Endothelial cell of hepatic sinusoid (primary cell): ENCODE data around the gene NGEF.

Source experiments
- in situ Hi-C: cut with HindIII; loops from 2 replicates; pipeline ENCODE4 v1.10.0; 2017; ENCODE audit warnings: low sequenced_read_pairs

NGEF gene

DNA sequence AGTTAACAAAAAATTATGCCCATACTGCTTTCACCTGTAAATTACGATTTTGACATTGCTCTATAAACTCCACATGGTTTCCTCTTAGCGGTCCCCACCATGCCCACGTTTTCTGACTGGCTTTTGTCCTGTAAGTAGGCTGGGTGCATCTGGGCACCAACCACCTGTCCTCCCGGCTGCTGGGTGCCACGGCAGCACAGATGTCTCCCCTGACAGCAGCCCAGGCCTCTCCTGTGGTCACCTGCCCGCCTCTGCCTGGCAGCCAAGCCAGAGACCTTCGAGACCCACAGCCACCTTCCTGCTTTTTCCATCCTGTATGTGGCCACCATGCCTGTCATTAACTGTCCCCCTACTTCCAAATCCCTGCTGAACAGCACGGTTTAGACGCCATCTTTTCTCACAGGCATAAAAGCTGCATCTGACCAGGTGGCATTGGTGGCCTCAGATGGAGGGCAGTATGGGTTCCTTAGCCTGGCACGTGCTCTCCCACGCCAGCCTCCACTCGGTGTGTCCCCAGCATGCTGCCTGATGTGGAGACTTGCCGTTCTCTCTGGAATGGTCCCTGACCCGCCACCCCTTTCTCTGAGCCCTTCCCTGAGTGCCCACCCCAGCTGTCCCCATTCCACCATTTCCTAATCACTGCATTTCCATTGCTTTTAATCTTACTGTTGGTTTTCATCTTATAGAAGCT, 124.1 kb downstream of the NGEF start:
- in situ Hi-C loops, result no loop called here

DNA sequence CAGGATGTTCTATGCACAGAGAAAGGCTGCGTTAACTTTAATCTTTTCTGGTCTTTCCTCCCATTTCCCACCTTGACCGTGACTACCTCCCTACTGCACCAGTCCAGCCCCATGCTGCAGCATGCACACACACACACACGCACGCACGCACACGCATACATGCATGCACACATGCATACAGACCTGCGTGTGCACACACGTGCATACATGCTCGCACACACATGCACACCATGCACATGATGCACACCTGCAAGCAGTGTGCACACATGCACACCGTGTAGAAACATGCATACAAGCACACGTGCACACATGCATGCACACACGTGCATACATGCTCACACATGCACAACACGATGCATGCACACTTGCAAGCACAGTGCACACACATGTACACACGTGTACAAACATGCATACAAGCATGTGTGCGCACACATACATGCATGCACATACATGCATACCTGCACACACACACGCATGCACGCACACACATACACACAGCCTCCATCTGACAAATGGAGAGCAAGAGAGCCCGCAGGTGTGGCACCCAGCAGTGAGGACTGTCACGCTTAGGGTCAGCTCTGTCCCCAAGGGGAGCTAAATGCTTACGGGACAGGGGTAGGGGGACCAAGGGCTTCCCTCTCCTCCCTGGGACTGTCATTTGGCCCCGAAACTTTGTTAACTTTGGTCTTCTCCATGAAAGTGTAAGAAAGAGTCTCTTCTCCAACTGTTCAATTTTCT, 124.8 kb downstream of the NGEF start:
- in situ Hi-C loops, result no loop called here

DNA sequence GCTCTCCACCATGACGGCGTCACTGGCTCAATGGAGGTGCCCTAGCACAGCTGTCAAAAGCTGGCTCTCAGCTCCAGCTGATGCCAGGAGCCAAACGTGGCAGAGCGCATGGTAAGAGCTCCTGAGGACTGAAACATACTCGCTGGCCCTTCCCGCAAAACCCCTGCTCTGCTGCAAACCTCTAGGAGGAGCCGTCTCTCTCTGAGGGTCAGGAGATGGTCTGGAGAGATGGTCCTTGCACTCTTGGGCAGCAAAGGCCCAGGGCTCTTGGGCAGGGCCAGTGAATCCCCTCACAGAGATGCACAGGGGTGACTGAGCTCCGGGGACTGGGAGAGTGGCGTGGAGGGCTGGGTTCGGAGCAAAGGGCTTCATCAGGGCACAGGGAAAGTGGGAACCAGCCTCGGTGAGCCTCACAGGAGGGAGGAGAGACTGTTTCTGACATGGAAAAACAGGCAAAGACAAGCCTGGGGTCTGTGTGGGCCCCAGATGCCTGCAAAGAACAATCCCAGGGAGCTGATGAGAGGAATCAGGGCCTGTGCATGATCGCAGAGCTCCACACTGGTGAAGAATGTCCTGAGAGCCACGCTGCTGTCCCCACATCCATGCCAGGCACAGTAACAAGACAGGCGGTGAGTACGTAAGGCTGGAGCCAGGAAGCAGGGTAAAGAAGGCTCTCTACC, 125.7 kb downstream of the NGEF start:
- in situ Hi-C loops, result no loop called here

DNA sequence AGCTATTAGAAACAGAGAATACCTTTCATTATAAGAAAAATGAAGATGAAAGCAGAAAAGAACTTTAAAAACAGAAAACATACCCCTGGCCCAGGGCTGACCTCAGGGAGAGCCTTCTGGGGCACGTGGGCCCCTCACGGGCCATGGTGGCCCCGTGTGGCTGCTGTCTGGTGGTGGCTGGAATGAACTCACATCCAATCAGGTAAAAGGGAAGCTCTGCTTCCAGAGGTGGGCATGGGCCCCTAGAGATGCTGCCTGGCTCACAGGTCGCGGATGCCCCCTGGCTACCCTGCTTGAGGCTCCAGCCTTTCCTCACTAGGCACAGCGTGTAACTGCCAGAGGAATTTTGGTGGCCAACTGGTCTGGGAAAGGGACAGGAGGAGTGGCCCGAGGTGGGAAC, 126.4 kb downstream of the NGEF start:
- in situ Hi-C loops, result no loop called here

DNA sequence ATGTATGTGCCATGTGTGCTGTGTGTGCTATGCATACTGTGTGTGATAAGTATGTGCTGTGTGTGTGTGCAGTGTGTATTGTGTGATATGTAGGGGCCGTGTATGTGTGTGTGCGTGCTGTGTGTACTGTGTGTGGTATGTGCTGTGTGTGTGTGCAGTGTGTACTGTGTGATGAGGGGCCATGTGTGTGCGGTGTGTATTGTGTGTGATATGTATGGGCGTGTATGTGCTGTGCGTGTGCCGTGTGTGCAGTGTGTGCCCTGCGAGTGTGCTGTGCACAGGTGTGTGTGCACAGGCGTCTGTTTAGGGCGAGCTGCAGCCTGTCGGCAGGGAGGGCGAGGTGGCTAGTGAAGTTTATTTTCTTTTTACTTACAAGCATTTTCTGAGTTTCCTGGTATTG, 126.9 kb downstream of the NGEF start:
- in situ Hi-C loops, result no loop called here

DNA sequence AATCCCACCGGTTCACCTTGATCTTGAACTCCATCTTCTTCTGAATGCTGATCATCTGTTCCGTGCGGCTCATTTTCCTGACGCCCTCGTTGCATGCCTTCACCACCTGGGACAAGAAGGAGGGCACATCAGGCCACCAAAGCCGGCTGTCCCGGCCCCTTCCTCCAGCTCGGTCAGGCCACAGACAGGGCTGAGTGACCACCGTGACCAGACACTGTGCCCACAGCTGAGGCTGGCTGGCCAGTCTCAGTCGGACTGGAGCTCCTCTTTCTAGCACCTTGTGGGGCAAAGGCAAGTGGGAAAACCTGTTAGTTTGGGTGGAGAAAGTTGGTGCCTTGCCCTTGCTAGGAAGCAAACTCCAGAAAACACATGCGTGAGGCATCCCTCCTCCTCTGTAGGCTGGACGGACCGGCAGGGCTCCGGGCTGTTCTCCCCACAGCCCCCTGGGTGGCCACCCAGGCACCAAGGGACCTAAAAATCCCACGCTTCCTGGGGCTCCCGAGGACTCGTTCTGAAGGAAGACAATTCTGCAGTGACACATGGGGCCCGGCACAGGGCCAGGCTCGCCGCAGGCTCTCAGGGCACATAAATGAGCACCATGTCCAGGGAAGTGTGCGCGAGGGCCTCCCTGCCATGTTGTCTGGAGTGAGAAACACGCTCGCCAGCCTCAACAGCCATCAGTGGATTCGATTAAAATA, 127.6 kb downstream of the NGEF start:
- in situ Hi-C loops, result no loop called here

DNA sequence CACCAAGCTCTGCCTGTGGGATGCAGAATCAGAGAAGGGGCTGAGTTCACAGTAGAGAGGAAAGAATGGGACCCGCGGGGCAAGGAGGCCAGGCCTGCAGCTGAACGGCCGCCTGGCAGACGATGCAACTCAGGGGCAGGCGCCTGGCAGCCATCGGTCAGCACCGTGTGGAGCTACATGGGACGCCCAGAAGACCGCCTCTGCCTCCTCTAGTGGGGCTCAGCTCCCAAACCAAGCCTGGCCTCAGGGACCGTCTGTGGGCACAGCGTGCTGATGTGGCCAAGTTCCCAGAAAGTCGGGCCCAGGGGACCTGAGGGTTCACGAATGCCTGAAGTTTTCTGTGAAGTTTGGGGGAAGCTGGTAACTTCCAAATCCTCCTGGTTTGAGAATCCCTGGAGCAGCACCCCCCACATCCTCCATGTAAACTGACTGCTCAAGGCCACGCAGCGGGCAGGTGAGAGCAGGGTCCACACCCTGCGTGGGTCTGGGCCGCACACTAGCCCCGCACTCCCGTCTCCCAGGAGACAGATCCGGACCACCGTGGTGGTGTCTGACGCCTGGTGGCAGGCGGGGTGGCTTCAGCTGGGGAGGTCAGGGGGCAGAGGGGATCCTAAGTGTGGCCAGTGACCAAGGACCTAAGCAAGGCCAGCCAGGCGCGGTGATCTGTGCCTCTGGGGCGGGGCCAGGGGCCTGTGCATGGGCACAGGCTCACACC, 128.3 kb downstream of the NGEF start:
- in situ Hi-C loops, result no loop called here

DNA sequence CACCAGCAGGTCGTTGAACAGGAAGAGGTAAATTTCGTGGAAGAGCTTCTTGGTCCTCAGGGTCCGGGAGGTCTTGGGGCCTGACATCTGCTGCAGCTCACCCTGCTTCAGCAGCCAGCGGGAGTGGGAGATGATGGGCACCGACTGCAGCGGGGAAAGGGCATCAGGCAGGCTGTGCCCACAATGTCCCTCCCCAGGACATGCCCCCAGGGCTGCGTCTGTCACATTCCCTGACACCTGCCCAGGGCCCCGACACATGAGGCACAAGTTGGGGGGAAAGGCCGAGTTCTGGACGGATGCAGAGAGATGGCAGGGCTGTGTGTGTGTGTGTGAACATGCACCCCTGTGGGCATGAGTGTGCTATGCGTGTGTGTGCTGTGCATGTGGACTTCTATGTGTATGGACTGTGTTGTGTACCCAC, 129.0 kb downstream of the NGEF start:
- in situ Hi-C loops, result no loop called here

DNA sequence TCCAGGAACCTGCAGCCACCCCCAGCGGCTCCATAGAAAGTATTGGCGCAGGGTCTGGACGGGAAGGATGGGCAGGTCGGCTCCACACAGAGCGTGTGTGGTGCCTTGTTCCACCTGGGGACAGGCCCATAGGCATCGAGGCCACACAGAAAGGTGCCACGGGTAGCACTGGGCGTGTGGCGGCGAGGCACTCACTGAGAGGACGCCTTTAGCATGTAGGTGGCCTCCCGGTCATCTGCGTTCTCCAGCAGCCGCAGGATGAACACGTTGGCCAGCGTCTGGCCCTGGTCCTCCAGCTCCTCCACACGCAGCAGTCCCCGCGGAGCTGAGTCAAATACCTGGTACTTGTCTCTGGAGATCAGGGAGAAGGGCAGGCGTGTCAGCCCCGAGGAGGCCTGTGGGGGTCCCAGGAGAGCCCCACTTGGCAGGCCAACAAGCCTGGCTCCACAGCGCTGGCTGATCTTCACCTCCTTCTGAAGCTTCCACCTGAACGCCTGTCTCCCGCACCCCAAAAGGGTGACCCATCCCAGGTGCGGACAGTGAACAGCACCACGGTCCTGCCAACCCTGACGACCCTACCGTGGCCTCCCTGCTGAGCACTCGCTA, 129.8 kb downstream of the NGEF start:
- in situ Hi-C loops, result no loop called here

DNA sequence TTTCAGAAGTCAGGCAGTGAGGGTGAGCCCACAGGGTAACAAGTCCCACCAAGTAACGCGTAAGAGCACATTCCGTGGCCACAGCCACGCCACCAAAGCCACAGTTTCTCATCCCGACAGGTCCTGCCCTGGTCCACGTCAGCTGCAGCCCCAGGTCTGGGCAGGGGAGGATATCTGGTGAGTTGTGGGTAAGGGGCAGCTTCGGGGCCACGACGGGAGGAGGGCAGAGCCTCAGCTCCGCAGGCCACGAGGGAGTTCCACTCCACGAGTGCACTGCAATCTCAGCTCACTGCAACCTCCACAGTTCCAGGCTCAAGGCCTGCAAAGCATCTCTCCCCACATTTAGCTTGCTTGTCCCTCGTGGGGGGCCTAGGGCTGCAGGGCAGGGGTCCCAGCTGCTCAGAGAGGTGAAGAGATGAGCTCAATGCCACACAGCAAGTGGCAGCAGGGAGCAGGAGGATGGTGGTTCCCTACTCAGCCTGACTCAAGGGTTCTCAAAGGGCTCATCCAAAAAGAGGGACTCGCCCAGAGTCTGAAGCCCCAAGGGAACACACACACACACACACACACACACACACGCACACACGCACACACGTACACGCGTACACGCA, 130.4 kb downstream of the NGEF start:
- in situ Hi-C loops, result no loop called here

DNA sequence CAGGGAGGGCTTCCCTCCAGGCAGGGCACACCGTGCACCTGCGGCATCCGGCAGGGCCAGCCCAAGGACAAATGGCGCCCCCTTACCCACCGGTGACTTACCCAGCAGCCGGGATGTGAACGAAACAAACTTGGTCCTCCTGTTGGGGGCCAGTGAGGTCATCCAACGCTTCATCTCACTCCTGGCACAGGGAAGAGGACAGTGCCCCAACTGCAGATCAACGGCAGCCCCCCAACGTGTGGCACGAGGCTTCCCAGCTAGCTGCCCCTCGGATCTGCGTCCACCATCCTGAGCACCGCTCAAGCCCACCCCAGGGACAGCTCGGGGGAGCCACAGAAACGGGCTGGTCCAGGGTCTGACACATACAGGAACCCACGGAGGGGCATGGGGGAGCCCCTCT, 131.0 kb downstream of the NGEF start:
- in situ Hi-C loops, result no loop called here

DNA sequence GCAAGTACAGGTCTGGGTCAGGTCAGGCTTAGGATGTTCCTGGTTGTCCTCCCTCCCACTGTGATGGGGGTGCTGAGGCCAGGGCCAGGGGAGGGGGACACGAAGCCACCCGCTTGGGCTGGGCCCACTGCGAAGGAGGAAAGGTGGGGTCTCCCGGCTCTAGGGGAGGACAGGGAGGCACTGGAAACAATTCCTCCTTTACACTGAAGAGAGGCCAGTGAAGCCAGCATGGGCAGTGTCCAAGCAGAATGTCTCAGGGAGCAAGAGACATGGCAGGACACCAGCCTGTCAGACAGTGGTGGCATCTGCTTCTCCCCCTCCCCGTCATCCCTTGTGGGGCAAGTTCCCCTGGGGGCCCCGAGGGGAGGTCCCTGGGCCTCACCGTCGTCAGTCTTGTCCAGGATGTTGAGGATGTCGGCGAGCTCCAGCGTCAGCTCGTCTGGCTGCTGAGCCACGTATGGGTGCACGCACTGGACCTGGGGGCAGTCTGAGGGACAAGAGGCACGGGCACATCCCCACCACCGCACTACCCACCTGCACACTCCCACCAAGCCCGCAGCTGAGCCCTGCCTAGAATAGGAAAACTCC, 132.2 kb downstream of the NGEF start:
- in situ Hi-C loops, result no loop called here

DNA sequence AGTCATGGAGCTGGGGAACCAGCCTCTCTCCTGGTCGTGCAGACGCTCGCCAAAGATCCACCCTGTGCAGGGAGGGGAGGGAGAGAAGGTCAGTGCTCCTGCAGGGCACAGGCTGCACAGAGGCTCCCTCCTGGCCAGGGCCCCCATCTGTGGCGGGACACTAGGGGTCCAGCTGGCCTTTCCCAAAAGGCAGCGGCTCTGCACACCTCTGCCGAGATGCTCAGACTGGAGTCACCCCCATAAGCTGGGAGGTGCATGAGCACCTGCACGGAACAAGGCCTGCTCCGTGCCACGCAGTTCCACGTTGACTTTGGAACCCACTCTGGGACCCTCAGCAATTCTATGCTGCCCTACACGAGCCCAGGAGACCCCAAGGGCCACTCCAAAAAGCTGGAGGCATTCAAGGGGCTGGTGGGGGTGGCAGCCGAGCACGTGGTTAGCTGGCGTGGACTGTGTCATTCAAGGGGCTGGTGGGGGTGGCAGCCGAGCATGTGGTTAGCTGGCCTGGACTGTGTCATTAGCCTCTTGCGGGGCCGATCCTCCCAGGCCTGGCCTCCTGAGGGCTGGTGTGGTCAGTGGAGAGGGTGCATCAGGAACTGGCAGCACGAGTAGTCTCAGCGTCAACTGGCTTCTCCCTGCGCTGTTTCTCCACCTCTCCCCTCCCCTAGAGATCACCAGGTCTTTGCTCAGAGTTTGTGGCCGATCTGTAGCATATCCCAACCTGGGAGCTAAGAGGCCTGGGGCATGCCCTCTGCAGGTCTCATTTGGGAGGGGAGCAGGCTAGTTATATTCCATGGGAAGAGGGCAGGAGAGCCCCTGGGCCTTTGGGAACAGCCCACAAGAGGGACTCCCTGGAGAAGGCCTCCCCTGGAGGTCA, 133.2 kb downstream of the NGEF start:
- in situ Hi-C loops, result no loop called here

DNA sequence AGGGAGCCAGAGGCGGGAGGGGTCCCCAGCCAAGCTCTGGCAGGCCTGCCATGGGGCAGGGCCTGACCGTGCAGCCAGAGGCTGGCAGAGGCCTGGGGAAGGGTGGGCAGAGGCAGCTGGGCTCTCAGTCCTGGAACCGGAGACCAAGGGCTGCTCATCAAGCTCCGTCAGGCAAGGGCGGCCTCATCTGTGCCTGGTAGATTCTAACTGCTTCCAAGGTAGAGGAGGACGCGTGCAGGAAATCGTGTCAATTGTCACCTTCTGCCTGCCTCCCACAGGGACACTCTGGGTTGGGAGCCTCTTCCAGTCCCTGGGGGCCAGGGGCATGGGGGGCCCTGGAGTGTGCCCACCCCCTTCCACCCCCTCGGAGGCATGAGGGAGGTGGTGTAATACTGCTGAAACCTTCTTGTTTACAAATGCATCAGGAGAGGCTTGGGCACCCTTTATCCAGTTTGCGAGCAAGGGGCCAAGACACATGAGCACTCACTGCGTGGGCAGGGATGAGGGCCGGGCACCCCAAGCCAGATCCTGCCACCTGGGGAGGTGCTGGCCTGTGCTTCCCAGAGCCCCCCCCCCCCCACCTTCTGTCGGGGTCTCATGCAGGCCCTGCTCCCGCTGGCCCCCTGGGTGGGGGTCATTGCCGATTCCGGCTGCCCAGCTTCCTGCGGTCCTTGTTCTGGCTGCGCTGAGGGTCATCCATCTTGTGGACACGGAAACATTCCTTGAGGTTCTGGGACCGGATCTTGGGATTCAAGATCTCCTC, 134.0 kb downstream of the NGEF start:
- in situ Hi-C loops, result no loop called here

DNA sequence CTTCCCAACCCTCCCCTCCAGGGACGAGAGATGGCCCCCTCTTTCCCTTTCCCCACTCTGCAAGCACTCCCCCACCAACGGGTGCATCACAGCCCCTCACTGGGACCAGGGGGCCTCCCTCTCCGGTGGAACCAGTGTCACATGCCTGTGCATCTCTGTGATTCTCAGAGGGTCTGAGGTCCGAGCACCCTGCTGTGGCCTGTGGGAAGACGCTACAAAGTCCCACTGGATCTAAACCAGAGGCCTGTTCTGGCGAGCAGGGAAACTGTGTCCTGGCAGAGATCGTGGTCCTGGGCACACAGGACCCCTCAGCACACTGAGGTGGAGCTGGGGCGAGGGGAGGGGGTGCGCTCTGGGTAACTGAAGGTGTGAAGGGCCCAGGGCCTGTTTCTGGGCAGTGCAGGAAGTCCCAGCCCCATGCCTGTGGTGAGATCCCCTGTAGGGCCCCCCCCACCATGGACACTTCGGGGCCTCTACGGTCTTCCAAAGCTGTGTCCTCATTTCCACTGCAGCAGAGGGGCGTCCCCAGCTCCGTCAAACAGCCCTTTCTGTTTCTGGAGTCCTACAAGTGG, 135.0 kb downstream of the NGEF start:
- in situ Hi-C loops, result no loop called here

DNA sequence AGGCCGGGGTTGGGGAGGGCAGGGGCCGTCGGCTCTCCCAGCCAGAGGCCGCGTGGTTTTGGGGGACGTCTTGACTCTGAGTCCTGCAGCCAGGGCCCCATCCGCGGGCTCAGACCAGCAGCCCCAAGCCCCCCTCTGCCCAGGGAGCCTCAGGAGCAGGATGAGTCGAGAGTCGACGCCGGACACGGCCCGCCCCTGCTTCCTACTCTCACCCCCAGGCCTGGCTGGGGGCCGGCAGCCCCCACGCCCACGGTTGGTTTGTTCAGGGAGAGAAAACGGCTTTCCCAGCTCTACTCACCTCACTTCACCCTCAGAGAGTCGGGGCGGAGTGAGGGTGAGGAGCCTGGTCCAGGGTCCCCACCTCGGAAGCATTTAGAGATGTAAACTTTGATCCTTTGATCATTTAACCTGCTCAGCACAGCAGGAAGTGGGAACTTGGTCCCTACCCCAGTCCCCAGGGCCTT, 136.0 kb downstream of the NGEF start:
- in situ Hi-C loops, result no loop called here

DNA sequence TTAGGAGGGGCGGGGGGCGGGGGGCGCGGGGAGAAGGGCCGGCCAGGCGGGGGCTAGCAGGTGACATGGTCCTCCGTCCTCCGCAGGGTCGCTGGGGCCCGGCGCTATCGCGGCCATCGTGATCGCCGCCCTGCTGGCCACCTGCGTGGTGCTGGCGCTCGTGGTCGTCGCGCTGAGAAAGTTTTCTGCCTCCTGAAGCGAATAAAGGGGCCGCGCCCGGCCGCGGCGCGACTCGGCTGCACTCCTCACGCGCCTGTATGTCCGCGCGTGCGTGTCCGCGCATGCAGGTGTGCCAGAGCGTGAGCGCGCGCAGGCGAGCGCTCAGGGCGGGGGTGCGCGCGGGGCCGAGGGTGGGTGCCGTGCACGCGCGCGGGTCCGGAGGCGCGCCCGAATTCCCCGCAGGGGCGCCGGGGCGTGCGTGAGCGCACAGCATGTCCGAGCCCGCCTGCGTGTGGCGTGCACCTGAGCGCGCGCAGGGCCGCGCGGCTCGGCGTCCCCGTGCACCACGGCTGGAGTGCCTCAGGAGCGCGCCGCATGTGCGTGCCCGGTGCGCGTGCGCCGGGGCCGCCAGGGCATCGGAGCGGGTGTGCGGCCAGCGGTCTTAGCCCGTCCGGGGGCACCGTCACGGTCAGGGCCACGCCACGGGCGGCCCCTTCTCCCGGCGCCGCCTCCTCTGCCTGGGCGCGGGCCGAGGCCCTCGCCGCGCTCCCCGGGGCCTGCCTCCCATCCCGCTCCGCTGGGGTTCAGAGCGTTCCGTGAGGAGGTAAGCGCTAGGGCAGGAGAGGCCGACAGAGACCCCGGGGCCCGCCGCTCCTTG, 136.7 kb downstream of the NGEF start:
- in situ Hi-C loops, result no loop called here
